Activated CD4-positive, alpha-beta T cell treated with anti-CD3 and anti-CD28 coated beads for 4 hours (primary cell): ENCODE results near the gene SERPINA6.
"Not testable (repeated sequence)": the region's sequence is repeated elsewhere in the genome, so short reads cannot be mapped to it uniquely, and the experiment has no call there.

Experiments used
- DNase-seq, 2 donors: peaks; one replicate each; pipeline ENCODE4 v3.0.0-alpha.2; 2020

Gene SERPINA6

DNA sequence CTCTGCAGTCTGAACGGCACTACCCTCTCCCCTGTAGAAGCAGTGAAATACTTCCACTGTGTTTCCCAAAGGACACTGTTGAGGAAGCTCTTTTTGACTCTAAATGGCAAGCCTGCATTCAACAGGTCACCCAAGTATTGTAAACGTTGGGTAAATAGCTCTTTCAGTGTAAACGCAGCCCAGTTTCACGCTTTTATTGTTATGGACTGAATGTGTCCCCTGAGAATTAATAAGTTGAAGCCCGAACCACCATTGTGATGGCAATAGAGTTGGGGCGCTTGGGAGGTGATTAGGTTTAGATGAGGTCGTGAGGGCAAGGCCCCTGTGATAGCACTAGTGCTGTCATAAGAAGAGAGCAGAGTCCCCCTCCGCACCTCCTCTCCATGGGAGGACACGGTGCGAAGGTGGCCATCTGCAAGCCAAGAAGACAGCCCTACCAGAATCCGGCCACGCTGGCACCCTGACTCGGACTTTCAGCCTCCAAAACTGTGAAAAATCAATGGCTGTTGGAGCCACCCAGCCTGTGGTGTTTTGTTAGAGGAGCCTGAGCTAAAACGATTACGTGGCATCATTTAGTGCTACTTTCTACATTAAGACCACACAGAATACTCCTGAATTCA, 31.1 kb downstream of the SERPINA6 start:
- no peak for DNase-seq

DNA sequence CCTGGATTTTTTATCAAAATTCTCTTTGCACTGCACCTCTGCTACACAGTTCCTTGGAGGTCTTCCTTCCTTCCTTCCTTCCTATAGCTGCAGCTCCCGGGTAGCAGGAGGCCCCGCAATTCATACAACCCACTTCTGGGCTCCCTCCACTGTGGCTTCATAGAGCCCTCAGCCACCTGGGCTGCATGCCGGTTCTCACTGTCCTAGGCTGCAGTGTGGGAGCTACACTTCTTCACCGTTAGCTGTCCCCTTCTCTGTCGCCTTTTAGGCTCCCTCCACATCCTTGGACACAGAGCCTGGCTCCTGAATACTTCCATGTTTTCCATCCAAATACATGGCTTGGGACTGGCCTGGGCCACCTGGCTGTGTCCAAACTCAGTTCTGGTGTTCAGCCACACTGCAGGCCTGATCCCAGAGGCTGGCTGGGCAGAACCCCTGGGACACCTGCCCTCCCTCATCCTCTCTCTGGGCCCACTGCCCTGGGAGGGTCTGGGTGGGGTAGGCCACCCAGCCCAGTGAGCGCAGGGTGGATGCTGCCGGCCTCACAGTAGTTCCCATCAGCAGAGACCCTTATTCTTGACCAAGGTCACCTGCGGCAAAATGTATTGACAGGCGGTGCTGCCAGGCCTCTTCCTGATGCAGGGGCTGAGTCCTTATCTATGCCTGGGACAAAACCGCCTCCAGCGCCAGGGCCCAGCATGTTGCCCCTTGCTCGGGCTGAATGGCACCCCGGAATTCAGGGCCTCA, 31.8 kb downstream of the SERPINA6 start:
- DNase-seq = no peak

DNA sequence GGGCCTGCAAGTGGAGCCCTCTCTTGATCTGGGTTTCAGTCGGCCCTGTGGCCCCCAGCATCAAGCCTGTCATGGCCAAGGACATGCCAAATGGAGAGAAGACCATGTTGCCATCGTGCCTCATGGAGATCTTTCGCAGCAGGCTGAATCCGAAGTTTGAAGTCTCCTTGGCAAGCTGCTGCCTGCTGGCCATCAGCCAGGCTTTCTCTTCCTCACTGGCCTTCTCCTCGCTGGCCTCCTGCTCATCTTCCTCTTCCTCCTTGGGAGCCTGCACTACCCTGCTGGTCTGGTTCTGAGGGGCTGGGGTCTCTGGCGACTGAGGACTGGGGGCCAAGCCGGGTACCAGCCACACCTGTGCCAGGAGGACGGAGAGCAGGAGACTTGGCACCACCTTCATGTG, 32.9 kb downstream of the SERPINA6 start:
- DNase-seq = no peak

DNA sequence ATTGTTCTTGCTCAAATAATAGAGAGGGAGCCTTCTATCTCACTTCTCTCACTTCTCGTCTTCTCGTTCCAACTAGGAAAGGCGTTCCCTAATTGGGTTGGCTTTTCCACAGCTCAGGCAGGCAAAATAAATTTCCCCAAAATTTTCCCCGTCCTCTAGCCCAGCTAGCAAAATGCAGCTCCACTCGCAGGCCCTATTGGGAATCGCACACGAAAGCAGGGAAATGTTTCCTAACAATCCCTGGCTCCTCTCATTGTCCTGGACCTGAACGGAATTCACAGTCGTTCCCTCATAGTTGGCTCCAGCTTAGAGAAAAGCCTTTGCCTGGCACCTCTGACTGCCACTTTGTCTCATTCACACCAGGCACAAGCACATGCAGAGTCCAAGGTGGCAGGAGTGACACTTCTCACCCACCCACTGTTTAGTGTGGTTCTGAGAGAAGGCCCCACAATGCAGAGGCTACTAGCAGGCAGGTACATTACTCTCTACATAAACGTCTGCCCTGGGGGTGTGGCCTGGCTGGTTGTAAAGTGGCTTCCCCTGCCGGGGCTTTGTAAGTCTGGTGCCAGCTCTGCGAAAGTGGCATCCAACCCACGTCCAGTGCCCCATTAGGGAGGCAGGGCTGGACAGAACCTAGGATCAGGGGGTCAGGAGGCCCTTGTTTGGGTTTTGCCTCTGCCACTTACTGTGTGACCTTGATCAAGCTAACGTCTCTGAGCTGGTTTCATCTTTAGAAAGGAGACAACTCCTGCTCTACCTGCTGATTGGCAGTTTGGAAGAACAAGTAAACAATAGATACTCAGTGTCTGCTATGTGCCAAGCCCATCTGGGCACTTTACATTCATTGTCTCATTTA, 34.3 kb downstream of the SERPINA6 start:
- DNase-seq = no peak

DNA sequence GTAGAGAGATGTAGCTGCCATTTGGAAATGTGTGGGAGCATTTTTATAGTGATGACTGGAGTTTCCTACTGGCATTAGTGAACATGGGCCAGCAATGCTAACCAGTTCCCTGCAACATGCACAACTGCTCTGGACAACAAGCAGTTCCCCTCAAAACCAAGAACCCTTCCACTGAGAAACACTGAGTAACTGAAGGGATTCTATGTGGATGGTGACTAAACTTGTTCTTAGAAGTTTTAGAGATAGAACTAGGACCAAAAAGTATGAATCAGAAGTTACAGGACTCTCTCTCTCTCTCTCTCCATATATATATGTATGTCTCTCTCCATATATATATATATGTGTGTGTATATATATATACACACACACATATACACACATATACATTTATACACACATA, 38.0 kb downstream of the SERPINA6 start:
- no peak for DNase-seq

DNA sequence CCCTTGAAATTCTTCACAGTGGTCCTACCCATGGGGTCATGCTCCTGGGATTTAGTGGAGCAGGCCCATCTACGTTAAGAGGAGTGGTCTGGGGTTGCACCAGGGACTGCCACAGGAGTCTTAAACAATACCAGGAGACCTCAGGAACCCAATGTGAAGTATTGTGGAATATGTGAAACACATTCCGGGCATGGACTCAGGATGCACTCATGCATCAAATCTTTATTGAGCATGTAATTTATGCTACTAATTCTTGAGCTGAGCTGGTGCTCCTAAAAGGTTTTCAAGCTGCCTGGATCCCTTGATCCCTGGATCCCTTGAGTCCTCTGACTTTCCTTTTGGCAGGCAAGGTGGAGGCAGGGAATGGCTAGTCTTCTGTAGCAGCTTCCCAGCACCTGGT, 38.9 kb downstream of the SERPINA6 start:
- DNase-seq = no peak

DNA sequence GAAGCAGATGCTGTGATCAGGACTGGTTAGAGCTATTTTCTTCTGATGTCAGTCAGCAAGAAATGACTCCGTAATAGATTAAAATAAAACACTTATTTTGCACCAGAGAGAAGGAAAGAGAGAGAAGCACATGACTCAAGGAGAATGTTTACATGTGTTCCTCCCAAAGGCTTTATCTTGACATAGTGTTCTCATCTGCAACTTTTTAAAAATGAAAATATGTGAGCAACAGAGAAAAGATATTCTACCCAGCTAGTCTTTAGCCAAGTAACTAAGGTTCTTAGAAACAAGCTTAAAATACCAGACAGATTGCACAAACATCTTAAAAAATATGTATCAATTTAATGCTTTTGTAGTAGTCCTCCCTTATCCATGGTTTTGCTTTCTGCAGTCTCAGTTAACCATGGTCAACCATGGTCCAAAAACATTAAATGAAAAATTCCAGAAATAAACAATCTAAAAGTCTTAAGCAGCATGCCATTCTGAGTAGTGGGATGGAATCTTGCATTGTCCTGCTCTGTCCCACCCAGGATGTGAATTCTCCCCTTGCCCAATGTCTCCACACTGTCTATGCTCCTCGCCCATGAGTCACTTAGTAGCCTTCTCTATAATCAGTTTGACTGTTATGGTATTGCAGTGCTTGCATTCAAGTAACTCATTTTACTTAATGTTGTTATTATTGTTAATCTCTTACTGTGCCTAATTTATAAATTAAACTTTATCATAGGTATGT, 40.0 kb downstream of the SERPINA6 start:
- no peak for DNase-seq

DNA sequence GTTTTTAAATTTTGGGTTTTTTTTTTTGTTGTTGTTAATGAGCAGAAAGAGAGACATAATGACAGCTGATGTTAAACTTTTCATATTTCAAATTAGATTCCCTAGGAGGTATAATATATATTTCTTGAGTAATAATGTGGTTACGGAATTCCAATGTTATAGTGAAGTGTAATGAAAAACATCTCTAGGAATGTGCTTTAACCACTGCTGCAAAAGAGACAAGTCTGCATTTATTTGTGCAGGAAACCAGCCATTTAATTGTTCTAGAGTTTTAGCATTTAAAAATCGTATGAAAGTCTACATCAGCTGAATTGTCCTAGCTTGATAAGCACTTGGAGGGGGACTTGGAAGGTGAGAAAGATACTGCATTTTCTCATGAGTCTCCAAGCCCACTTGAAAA, 44.4 kb downstream of the SERPINA6 start:
- DNase-seq = no peak

DNA sequence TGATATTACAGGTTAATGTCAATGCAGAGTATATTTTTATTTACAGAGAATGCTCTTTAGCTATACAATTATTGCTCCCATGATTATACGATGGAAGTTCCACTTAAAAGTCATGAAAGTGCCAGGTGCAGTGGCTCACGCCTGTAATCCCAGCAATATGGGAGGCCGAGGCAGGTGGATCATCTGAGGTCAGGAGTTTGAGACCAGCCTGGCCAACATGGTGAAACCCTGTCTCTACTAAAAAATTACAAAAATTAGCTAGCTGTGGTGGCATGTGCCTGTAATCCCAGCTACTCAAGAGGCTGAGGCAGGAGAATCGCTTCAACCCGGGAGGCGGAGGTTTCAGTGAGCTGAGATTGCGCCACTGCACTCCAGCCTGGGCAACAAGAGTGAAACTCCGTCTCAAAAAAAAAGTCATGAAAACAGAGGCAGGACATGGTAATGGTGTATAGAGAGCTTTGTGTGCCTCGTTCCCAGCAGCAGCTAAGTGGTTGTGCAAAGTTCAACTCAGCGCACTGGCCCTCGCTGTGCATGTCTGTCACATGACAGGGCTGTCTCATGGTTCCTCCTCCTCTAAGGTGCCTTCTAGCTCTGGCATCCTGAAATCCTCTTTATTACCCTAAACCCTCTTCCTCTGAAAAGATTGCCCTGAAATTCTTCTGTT, 46.1 kb downstream of the SERPINA6 start:
- DNase-seq = not testable (repeated sequence)

DNA sequence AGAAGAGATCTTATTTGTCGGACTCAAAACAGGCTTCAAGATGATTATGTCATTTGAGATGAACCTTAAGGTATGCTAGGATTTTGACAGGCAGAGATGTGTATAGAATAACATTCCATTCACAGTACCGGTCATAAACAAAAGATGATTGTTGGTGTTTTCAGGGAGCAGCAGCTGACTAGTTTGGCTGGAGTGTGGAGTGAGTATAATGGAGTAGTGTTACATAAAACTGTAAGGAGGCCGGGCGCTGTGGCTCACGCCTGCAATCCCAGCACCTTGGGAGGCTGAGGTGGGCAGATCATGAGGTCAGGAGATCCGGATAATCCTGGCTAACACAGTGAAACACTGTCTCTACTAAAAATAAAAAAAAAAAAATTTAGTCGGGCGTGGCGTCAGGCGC, 54.0 kb downstream of the SERPINA6 start:
- no peak for DNase-seq

DNA sequence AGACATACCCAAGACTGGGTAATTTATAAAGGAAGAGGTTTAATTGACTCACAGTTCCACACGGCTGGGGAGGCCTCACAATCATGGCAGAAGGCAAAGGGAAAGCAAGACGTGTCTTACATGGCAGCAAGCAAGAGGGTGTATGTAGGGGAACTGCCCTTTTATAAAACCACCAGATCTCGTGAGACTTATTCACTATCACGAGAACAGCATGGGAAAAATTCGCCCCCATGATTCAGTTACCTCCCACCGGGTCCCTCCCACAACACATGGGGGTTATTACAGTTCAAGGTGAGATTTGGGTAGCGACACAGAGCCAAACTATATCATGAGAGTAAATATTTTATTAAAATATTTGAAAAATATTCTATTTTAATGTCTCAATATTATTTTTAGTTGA, 54.6 kb downstream of the SERPINA6 start:
- DNase-seq = not testable (repeated sequence)

DNA sequence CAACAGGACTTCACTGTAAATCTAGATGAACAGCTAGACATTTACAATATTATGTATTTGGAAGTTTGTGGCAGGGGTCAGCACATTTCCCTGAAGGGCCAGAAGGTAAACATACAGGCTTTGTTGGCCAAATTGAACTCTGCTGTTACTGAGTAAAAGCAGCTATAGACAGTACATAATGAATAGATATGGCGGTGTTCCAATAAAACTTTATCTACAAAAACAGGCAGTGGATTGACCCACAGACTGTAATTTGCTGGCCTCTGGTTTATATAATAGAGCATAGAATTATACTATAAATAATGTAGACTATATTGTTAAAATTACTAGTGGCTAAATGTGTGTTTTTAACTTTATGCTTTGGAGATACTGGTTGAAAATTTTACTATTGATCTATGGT, 55.8 kb downstream of the SERPINA6 start:
- no peak for DNase-seq

DNA sequence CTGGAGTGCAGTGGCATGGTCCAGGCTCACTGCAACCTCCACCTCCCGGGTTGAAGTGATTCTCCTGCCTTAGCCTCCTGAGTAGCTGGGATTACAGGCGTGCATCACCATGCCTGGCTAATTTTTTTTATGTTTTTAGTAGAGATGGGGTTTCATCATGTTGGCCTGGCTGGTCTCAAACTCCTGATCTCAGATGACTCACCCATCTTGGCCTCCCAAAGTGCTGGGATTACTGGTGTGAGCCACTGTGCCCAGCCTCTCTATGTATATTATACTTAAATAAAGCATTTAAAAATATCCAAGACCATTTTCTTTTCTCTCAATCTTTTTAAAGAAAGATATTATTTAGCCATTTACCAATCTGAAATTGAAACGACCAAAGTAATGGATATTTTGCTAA, 58.9 kb downstream of the SERPINA6 start:
- DNase-seq = not testable (repeated sequence)
